NCI-H2196 treated with DMSO at 0.1 percent for 48 hours (cell line): ENCODE measurements around the gene ARHGAP10.

ENCODE experiments used
- DNase-seq: peaks from one replicate; lab custom pipeline; 2025; ENCODE audit not compliant: unreplicated experiment; lab: John Stamatoyannopoulos, UW

The ARHGAP10 gene

DNA sequence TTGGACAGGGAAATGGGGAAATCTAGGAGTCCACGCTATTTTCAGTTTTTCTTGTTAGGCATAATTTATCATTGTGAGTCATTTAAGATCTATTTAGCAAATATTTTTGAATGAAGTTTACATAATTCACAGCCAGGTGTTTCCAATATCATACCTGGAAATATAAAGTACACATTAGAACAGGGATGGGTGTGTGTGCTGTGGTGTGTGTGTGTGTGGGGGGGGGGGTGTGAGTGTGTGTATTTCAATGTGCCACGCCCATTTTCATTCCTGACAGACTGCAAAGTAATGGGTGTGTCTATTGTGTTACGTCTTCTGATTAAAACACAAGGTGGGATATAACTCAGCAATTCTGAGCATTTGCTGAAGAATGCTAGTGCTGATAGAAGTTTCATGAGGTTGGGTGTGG lies 33.2 kb downstream of the ARHGAP10 start:
- no peak for DNase-seq

DNA sequence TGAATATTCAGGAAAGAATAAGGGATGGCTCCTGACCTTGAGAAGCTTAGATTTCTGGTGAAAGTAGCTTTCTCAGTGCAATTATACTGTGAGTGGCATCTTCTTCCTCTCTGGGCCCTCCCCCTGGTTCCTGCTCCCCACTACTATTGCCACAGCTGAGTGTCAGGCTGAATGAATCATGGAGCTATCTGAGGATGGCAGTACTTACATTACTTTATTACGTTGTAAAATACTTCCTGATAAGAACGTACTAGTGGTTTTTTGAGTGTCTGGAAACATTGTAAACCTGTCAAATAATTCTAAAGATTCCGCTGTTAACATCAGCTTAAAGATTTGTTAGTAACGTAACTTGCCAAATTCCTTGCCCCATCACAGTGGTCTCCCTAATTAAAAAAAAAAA lies 36.2 kb downstream of the ARHGAP10 start:
- no peak for DNase-seq

DNA sequence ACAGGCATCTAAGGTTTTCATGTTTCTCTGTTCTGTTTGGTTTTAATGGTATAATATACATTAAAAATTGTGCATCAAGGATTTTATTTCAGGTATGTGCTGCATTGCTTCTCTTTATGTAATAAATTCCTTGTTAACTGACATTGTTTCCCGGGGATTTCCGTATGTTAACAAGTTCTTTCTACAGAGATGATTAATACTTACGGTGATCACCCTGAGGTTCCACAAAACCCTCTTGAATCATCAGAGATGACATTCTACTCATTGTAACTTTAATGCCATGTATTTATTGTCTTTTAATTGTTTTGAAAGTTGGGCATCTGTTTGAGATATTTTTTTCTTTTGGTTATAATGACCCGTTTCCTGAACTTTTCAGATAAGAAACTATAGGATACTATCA lies 37.5 kb downstream of the ARHGAP10 start:
- no peak for DNase-seq

DNA sequence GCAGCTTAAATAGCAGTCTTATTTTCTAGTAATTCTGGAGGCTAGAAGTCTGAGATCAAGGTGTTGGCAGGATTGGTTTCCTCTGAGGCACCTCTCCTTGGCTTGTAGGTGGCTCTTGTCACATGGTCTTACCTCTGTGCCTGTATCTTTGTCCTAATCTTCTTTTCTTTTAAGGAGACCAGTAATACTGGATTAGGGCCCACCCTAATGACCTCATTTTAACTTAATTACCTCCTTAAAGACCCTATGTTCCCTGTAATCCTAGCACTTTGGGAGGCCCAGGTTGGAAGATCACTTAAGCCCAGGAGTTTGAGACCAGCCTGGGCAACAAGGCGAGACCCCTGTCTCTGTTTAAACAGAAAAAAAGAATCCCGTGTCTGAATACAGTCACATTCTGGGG lies 38.9 kb downstream of the ARHGAP10 start:
- no peak for DNase-seq

DNA sequence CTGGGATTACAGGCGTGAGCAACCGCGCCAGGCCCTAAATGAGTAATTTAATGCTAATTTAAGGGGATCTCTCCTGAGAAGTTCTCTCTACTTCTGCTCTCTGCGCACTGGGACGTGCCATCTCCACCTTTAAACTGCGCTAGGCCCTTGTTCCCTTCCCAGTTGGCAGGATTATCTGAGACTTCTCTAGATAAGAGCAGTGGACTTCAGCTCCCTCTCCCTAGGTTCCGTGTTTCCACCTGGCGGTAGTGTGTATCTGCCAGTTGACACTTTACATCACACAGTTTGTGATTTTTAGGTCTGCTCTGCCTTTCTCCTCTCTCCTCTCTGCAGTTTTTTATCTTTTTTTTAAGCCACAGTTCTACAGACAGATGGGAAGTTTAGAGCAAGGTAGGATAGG lies 40.2 kb downstream of the ARHGAP10 start:
- no peak for DNase-seq

DNA sequence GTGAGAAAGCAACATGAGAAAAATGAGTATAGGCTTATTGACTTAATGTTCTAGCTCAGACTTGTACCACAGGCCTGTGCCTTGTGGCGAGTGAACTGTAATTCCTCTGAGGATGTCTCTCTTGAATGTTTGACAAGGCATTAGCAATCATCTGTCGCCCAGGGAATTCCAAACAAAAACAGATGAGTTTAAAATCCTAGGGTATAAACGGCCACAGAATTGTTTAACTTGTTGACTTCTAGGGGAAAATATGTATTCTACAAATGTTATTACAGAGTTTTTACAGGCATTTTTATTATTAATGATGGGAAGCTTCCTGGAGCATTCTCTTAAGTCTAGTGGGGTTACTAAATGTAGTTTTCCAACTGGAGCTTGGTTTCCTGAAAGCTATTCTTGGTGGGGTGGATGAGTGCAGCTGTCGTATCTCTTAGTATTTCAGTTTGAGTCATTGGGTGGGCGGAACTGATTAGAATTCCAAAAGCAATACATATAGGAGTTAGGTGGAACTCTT lies 40.6 kb downstream of the ARHGAP10 start:
- no peak for DNase-seq

DNA sequence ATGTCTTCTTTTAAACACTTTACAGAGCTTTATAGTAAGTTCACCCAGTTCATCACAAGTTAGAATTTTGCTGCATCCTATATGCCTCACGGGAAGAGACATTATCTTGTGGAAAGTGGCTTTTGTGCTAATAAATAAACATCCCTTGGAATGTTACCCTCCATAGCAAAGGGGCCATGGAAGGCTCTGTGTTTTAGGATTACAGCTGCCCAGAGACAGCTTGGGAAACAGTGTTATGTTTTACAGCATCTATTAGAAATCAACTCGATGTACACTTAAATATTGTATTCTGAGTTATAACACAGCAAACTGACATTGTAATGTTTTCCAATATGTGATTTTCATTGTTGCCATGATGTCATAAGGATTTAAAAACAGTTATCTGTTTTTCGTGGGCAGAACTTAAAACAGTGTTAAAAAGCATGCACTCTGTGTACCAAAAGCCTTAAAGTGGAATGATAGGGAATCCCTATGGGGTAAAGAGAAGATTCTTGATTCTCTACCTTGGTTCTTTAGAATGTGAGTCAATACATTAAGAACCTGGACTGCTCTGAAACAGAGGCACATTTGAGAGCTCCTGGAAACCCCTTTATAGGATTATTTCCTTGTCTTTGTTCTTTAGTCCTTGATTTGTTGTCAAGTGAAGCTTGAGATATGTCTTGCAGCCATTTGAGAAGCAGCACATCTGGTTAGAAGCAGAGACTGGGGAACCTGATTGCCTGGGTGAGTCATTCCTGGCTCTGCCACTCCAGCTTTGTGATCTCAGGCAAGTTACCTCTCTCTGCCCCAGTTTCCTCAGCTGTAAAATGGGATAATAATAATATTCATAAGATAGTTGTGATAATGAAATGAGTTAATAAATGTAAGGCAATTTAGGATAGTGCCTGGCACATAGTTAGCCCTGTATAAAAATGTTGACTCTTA lies 41.6 kb downstream of the ARHGAP10 start:
- no peak for DNase-seq

DNA sequence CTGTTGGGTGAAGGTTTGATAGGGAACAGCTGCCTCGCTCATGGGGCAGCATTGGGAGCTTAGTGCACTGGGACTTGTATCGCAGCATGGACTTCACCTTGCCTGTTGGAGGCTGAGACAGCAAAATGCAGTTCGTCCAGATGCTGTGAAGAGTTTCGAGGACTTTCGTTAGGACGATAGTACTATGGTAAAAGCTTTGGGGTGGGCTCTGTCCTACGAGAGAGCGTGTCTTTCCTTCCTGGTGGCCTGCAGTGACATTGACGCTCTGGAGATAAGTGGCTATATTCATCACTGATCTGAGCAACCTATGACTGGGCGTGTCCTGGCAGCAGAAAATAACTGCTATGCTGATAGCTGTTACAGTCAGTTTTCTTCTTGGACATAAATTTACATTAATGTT lies 44.8 kb downstream of the ARHGAP10 start:
- DNase-seq = no peak

DNA sequence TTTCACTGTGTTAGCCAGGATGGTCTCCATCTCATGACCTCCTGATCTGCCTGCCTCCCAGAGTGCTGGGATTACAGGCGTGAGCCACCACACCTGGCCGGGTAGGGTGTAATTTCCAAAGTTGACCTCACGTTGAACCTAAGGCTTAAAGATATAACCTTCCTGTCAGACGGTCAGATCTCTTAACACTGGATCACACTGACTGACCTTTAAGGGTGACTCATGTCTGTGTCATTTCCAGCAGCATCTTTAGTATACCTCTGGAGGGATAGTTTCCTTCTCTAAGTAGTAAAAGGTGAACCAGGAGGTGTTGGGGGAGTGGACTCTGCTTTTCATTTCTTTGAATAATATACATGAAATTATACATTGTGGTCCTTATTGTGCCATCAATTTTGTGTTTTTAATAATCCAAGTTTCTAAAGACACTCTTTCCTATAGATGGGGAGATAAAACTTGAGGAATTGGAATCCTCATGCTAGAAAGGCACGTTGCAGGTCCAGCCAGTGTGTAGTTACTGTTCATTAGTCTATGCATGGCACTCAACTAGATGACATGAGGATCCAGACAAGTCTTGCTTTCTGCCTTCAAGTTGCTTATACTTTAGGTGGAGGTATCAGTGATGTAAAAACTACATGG lies 45.7 kb downstream of the ARHGAP10 start:
- DNase-seq = no peak

DNA sequence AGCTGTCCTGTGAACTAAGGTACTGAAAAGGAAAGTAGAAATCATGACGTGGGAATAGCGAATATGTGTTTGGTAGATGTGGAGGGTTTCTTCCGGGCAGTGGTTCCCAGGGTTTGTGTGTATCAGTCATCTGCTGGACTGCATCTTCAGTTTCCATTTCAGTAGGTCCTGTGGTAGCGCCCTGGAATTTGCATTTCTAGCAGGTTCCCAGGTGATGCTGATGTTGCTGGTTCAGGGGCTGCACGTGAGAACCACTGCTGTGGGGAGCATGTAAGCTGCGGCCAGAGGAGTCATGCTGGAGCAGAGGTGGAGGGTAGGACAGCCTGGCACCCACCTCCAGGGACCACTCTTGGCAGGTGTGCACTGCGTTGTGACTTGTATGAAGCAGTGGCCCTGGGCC lies 47.1 kb downstream of the ARHGAP10 start:
- no peak for DNase-seq

DNA sequence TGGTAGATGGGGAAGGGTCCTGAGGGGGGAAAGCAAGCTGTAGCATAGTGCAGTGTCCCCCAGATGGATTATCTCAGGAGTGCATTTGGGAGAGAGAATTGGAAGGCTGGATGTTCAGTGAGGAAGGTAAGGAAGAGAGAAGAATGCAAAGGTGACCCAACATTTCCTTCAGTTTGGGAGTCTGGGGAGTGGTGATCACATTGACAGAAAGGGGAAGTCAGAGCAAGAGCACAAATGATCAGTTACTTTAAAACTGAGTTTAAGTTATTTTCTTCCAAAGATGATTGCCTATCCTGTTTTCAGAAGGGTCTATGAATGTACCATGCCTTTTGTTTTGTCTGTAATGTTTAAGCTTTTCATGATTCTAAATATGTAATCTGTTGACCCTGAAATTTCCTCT lies 47.6 kb downstream of the ARHGAP10 start:
- no peak for DNase-seq

DNA sequence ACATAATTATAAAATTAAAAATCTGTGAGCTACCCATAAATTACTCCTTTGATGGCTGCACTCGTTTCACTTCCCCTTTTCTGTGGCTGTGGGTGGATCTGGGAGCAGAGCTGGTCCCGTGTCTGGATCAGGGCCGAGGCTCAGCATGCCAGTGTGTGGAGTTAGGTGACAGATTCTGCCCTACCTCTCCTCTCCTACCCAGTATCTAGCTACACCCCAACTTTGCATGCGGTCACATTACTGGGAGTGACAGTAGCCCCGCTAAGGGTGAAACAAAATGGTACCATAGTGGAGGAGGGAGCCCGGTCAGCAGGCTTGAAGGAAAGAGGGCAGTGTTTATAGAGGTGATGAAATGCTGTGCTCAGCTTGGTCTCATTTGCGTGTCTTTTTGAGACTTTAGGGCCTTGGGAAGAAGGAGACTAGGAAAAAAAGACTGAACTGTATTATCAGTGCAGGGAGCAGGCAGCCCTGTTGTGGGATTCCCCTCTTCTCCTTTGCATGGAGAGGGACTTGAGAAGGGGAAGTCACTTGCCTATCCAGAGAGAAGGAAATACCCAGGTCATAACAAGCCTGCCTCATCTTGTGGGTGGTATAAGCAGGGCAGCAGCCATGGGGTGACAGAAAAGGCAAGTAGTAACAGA lies 48.4 kb downstream of the ARHGAP10 start:
- DNase-seq = no peak

DNA sequence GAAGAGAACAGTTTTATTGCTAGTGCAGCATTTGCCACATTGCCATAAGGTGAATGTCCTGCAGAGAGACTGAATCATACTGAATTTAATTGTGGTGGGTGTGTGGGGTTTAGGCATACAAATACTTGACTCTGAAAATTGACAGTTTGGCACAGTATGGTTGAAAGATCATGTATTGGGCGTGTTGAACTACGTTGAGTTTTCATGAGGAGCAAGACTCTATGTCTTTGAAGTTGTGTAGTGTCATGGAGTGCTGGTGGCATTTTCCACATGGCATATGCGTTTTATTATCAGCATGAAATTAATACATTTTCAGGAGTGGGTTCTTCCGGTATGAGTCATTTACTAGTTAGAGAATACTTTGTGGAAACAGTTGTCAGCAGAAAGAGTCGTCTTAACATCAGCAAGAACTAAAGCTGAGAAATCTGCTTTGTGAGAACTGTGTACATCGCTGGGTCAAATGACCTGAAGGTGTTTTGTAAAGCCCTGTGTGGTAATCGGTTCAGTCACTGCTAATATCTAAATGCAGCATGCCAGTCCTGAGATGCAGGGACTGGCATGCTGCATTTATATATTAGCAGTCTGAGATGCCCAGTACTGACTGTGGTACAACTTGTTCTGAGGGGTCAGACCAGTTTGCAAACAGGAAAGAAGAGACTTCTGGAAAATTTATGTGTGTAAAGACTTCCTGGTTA lies 50.3 kb downstream of the ARHGAP10 start:
- no peak for DNase-seq

DNA sequence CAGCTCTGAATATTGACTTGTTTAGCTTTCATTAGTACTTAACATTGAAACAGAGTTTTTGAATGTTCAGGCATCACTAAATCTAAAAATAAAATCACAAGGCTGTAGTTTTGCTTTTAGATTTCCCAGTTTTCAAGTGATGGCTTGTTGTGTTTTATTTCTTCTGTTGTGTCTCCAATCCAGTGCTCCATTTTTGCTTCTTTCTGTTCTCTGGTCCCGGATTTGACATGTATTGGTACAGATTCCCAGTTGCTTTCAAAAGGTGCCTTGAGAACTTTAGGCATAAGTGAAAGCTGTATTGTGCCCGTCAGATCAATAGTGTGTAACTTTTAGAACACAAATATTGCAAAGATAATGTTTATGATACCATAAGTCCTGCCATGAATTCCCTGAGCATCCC lies 53.2 kb downstream of the ARHGAP10 start:
- DNase-seq = no peak

DNA sequence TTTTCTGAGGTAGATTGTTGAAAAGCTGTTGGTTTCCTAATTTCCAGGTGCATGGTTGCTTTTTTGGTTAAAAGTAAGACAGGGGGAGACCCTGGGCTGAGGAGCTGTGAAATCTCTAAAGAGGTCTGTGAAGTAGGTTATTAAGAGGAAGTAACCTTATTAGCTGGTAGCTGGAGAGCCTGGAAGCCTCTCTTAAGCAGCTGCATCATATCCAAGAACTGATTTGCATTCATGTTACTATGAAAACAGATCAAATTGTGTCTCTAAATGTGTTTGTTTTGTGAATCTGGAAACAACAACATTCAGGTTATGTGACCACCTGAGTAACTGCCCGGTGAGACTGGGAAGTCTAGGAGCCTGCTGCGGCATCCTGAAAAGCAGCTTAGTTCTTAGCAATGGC lies 54.1 kb downstream of the ARHGAP10 start:
- DNase-seq = no peak

DNA sequence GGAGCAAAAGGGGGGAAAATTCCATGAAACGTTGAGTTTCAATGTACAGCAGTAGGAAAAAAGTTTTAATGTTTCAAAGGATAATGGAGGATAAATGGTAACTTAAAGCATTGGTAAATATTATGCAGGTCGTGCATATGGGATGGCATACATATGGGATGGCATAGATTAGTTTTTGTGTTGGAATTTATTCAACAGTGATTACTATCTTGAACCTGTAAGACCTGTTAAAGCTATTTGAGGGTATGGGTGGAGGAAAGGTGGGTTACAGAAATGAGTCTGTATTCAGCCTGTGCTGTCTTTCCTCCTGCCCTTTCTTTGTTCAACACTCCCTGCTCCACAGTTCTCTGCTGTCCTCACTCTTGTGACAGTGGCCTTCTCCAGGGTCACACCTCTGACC lies 54.6 kb downstream of the ARHGAP10 start:
- no peak for DNase-seq

DNA sequence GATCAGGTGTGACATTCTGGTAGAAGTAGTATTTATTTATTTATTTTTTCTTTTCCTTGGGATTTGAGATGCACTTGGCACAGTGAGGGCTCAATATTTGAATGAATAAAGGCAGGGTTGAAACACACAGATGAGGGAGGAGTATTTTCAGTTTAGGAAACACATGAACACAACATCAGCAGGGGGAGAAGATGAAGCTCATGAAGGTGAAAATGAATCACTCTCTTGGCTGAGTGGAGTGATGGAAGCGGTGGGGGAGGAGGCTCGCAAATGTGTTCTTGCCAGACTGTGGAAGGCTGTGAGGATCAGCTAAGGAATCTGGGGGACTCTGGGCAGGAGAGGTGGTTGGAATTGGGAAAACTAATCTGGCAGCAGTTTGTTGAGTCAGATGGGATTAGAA lies 55.3 kb downstream of the ARHGAP10 start:
- DNase-seq = no peak

DNA sequence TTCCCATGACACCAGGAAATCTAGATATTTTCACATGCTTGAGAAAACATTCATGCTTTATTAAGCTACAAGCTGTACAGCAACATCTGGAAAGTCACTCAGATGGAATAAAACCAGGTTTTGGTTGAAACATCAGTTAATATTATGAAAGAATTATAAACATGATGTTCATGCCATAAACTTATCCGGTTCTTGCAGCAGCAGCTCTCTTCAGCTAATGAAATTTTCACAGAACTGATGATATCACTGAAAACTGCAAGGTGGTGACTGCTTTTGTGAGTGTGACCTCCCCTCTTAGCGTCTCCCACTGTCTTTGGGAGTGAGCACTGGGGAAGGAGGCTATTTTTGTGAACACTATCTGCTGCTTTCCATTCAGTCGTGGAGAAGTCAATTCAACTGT lies 56.9 kb downstream of the ARHGAP10 start:
- no peak for DNase-seq

DNA sequence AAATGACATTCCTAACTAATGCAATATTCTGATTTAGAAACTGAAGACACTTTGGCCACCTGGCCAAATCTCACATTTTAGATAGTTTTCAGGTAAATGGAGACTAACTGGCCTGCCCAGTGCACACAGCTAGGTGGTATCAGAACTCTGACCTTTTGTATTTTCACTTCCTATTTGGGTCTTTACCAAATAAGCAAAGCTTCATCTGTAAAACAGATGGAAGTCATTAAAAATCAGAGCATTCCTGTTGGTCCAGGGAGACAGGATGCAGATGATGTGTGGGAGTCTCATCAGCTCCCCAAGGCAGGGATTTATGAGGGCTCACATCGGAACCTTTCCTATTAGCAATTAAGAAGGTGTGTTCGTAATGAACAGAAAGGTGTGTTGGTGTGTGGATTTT lies 57.7 kb downstream of the ARHGAP10 start:
- no peak for DNase-seq

DNA sequence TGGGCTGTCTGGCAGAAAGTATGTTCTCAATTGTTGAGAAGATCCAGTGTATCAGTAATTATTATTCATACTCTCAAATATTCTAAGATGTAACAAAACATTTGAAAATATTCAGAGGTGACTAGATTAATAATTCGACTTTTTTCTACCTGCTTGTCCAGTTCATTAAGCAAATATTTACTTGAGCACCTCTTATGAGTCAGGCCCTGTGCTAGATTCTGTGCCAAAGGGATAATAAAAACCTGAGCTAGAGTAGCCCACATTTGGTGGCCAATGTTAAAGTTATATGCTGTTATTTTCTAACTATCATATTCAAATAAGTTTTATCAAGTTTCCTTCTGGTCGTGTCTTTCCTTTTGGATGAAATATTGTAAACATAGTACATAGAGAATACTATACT lies 58.5 kb downstream of the ARHGAP10 start:
- DNase-seq = no peak

DNA sequence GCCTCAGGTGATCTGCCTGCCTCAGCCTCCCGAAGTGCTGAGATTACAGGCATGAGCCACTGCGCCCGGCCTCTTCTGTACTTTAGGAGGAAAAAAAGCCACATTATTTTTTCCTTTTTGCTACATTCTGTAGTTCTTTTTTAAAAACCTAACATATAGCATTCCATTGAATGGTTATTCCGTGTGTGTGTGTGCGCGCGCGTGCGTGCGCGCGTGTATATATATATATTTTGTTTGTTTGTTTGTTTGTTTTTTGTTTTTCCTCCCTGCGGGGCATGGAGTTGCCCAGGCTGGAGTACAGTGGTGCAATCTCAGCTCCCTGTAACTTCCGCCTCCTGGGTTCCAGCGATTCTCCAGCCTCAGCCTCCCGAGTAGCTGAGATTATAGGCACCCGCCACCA lies 59.5 kb downstream of the ARHGAP10 start:
- DNase-seq = no peak
